Measurements from ENCODE around the gene ERCC1. TPM values are rescaled to one million over a fixed set of nuclear protein-coding genes. Genes with fewer than 3 reads are reported as not detected.

Gene ERCC1
- total RNA-seq, 4 donors from 2014 or later: 57.5 to 85.2 (median 64.7) TPM

DNA sequence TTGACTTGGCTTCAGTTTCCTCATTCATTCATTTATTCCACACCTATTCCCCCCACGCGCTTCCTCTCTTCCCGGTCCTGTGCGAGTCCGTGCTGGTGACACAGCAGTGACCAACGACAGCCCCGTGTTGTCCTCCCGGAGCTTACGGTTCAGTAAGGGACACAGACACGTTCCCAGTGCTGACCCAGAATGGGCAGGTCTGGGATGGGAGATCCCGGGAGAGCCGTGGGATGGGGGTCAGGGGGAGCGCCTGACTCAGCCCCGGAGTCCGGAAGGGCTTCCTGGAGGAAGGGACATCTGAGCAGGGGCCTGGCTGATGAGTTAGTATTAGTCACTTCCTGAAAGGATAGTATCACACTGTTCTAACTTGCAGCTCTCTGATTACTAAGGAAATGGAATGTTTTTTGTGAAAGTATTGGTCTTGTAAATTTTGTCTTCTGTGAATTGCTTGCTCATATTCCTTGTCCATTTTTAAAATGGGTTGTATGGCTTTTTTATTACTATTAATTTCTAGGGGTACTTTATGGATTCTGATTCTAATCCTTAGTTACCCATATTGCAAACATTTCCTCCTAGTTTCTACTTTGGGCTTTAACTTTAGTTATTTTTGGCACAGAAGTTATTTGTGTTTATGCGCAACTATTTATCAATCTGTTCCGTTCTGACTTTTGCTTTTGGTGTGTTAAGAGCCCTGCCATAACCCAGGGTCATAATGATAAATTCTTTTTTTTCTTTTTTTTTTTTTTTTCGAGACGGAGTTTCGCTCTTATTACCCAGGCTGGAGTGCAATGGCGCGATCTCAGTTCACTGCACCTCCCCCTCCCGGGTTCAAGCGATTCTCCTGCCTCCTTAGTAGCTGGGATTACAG, 708 bp upstream of the ERCC1 start:
- TF ChIP-seq CTCF (IDR thresholded peaks at IDR 0.05; ENCODE audit: low read depth): no peak

GRCh38 chr19:45423033-45423588, 606 bp downstream of the ERCC1 start:
- TF ChIP-seq CTCF (IDR thresholded peaks at IDR 0.05; ENCODE audit: low read depth): no peak

DNA sequence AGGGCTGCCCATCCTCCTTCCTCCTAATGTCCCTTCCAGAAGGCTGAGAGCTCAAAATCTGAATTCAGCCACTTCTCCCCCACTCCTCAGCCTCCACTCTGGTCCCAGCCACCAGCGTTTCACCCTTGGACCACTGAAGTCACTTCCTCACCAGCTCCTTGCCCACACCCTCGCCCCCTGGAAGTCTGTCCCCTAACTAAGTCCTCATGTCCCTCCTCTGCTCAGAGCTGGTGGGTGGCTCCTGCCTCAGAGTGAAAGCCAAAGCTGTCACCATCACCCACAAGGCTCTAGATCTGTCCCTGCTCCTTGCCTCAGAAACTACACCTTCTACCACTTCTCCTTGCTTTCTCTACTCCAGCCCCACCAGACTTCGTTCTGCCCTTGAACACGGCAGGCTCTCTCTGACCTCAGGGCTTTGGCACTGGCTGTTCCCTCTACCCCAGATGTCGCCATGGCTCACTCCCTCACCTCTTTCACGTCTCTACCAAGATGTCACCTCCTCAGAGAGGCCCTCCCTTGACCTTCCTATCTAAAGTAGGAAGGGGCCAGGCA, 1.7 kb downstream of the ERCC1 start:
- TF ChIP-seq CTCF (IDR thresholded peaks at IDR 0.05; ENCODE audit: low read depth): no peak

DNA sequence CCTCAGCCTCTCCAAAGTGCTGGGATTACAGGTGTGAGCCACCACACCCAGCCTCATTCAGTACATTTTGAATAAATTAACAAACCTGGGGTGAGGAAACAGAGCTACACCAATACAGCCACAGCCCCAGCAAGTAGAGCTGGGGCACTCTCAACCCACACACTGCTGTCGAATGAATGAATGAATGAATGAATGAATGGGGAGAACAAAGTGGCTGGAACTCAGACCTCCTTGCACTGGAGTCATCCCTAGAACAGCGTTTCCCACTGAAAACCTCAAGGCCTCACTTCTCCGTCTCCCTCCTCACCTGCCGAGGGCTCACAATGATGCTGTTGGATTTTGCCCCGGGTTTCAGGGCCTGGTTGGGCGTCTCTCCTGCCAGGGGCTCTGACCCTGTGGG, 2.8 kb downstream of the ERCC1 start:
- TF ChIP-seq CTCF (IDR thresholded peaks at IDR 0.05; ENCODE audit: low read depth): no peak

GRCh38 chr19:45420356-45420755, 3.4 kb downstream of the ERCC1 start:
- TF ChIP-seq CTCF (IDR thresholded peaks at IDR 0.05; ENCODE audit: low read depth): no peak

GRCh38 chr19:45419895-45420294, 3.8 kb downstream of the ERCC1 start:
- no peak for TF ChIP-seq CTCF (IDR thresholded peaks at IDR 0.05; ENCODE audit: low read depth)

DNA sequence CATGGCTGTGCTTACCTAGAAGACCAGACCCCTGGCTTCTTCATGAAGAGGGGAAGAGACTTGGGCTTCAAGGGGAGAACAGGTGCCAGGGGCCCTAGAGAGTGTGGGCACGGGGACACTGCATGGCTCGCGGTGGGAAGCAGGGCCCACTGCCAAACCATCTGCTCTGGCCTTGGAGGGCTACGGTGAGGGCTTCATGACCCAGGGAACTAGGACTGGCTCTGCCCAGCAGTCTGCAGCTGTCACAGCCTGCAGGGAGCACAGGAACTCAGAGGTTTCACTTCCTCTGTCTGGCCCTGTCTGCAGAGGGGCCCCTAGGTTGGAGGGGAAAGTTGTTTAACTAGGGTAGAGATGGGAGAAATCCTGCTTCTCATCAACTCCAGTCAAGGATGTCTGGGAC, 4.3 kb downstream of the ERCC1 start:
- TF ChIP-seq CTCF (IDR thresholded peaks at IDR 0.05; ENCODE audit: low read depth): no peak

Data from subcutaneous adipose tissue (tissue), 4 donors.